Cardiac ventricle fibroblast (primary cell): ENCODE measurements around the gene ZNF428. TPM values are rescaled to one million over a fixed set of nuclear protein-coding genes. Genes with fewer than 3 reads are reported as not detected.

ENCODE experiments used
- total RNA-seq: library from RNA; depleted of rRNA; stranded (reverse); fragments of >200 nt; gene quantifications from 2 replicates; pipeline ENCODE4 v1.2.3, GENCODE V29; 2015

Gene ZNF428, protein sequence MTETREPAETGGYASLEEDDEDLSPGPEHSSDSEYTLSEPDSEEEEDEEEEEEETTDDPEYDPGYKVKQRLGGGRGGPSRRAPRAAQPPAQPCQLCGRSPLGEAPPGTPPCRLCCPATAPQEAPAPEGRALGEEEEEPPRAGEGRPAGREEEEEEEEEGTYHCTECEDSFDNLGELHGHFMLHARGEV
- total RNA-seq = 38.2 and 38.6 TPM in 2 replicates

DNA sequence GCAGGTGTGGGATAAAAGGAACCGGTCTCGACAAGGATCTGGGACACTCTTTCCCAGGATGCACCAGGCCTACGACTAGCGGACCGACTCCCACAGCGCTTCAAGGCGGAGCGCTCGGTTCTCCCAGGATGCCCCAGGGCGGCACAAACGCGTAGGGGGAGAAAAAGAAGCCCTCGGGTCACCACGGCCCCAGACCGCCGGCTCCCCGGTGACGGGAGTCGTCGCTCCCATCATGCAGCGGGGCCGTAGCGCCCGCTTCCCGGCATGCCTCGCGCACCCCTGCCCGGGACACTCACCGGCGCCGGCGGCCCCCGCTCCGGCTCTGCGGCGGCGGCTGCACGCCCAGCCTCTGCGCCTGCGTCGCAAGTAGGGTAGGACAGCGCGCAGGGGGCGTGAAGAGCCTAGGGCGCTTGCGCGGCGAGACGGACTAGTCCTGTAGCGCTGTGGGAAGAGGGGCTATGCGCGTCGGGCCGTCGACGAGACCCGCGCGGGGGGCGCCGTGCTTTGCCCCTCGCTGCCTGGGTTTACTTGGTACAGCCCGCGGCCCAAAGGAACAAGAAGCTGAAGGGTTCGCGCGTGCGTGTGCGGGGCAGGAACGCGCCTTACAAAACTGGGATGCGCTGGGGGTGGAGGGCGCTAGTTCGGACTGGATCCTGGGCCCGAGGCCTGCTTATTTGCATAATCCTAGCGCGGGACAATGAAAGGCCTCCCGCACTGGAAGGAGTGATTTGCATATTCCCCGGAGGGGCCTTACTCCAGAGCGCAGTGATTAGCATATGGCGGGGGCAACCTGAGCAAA lies at the start of gene ZNF428:
TSS of gene ZNF428 (minus strand) at position 368 of the 799 bp plus-strand sequence. CDS start 5,325 bp downstream, outside the sequence.

DNA sequence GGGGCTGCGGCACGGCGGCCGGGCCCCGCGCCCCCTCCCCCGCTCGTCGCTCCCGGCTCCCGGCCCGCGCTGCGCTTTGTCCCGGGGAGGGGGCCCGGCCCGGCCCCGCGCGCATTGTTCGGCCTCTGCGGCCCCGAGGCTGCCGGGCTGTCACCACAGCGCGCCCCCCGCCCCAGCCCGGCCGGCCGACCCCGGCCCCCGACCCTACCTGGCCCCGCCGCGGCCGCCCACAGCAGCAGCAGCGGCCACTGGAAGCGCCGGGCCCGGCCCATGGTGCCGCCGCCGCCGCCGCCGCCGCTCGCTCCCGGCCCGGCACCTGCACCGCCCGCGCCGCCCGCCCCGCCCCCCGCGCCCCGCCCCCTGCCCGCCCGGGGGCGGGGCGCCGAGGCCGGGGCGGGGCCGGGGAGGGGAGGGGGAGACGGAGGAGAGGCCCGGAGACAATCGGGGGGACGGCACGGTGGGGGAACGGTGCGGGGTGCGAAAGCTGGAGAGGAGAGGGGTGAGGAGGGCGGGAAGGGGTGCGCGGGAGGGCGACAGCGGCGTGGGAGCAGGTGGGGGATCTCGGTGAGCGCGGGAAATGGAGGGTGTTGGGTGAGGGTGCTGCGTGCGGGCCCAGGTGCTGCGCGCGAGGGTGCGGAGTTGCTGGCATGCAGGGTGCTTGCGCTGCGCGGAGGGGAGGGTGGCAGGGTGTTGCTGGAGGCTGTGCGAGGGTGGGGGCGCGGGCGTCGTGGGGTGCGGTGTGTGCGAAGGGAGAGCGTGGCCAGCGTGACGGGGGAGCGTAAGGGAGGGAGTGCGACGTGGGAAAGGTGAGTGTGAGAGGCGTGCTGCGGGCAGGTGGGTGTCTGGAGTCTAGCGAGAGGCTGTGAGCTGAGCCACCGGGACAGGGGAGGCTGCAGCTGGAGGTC lies 20.3 kb upstream of the ZNF428 start, which contains the start of gene CADM4:
TSS of gene CADM4 (minus strand) at position 332 of the 905 bp plus-strand sequence. CDS start at position 272, 60 bp downstream.

DNA sequence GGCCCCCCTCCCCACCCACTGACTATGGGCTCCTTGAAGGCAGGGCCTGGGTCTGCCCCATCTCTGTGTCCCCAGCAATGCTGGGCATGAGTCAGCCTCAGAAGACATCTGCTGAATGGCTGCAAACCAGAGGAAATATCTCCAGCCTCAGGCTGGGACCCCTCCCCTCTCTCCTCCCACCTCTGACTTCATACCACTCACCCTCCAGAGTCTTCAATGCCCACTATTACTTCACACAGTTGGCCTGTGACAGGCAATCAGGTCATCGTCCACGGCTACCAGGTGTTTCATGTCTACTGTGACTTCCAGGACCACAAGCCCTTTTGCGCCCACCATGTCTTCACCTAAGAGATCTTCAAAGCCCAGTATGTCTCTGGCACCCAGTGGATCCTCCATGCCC lies 7.6 kb downstream of the ZNF428 start, which contains the start of gene SRRM5:
TSS of gene SRRM5 (plus strand) at position 301 of the 400 bp plus-strand sequence. CDS start at position 335, 34 bp downstream.

DNA sequence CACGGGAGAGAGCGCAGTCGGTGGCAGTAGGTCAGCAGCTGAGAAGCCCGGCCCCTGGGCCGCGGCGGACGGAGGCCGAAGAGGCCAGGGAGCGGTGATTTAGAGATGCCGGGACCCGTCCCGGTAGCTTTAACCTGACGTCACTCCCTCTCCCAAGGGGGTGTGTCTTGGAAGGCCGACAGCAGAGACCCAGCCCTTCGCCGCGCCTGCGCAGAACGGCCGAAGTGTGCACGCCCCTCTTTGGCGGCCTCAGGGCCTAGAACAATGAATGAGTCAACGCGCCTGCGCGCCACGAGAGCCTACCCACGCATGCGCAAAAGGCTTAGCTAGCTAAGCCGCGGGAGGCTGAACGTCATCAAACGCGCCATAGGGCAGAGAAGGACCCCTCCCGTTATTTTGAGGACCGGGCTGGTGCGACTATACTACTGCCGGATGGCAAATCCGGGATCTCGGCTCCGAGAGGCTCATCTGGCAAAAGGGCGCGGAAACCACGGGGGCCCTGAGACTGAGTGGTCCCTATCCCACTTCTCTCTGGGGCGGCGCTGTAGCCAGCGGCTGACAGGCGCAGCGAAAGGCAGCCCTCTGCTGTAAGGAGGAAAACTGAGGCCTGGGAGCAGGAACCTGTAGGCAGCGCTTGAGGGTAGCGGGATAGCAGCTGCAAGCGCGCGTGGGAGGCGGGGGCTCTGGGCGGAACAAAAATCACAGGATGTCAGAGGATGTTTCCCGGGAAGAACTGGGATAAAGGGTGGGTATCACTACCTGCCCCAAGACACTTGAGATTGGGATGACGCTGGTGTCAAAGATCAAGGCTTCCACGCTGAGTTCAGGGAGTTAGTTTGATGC lies 23.2 kb downstream of the ZNF428 start, which contains the start of the genes IRGQ and ZNF576:
TSS of gene IRGQ (minus strand) at position 136 of the 843 bp plus-strand sequence. CDS start 796 bp downstream, outside the sequence.
TSS of gene ZNF576 (plus strand) at position 597 of the 843 bp plus-strand sequence. CDS start 514 bp downstream, outside the sequence.

DNA sequence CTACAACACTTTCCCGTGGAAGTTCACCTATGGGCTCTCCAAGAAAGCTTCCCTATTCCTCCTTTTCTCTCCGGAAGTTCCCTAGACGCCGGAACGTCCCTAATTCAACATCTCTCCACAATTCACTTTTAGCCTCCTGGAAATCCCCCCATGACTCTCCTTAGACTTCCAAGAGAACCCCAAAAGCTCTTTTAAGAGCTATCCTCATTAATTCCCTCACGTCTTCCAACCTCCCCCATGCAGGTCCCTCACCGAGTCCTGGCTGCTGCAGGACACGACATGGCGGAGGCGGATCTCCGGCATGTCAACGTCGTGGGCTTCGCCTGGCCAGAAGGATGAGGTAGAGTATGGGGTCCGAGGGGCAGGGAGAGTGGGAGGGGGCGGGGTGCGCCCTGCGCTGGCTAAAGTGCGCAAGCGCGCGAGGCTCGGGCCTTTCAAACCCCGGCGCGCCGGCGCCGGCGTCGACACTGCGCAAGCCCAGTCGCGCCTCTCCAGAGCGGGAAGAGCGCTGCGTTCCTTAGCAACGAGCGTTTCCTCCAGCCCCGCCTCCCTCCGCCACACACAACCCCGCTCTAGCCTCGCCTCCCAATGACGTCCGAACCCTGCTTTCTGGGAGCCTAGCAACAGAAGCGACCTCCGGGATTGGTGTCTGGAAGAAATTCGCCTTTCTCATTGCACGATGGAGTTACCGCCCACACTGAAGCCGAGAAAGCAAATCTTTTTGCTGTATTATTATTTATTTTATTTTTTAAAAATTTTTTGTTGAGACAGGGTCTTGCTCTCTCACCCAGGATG lies 44.1 kb downstream of the ZNF428 start, which contains the start of the genes PINLYP and XRCC1:
TSS of gene PINLYP (plus strand) at position 646 of the 795 bp plus-strand sequence. CDS start 1,391 bp downstream, outside the sequence.
TSS of gene XRCC1 (minus strand) at position 372 of the 795 bp plus-strand sequence. CDS start at position 303, 69 bp downstream.

Other genes starting within 250 kb of the ZNF428 start
- not detected in 2 replicates for gene TEX101, start 204.7 kb downstream of the ZNF428 start, total RNA-seq
- gene LYPD3, start 154.0 kb downstream of the ZNF428 start, total RNA-seq = 0.44 and 0.75 TPM in 2 replicates
- gene PHLDB3, start 114.9 kb downstream of the ZNF428 start, total RNA-seq = 5.9 and 14.7 TPM in 2 replicates
- 30.5 and 39.4 TPM in 2 replicates for gene ETHE1, start 92.4 kb downstream of the ZNF428 start, total RNA-seq
- gene ZNF575, start 86.4 kb downstream of the ZNF428 start, total RNA-seq = 0.15 and 0.25 TPM in 2 replicates
- gene XRCC1, start 44.1 kb downstream of the ZNF428 start, total RNA-seq = 17.7 and 23.3 TPM in 2 replicates
- gene PINLYP, start 43.8 kb downstream of the ZNF428 start, total RNA-seq = 1.4 and 1.9 TPM in 2 replicates
- gene IRGQ, start 23.5 kb downstream of the ZNF428 start, total RNA-seq = 10.7 and 36.8 TPM in 2 replicates
- gene ZNF576, start 23.0 kb downstream of the ZNF428 start, total RNA-seq = 7.0 and 12.8 TPM in 2 replicates
- 0.06 TPM in 1 of 2 replicates, not detected in the other for gene SRRM5, start 7.5 kb downstream of the ZNF428 start, total RNA-seq
- gene CADM4, start 20.2 kb upstream of the ZNF428 start, total RNA-seq = 0.81 and 1.2 TPM in 2 replicates
- 36.4 and 50.4 TPM in 2 replicates for gene PLAUR, start 50.5 kb upstream of the ZNF428 start, total RNA-seq
- not detected in 2 replicates for gene IRGC, start 96.4 kb upstream of the ZNF428 start, total RNA-seq
- 12.7 and 15.5 TPM in 2 replicates for gene SMG9, start 135.3 kb upstream of the ZNF428 start, total RNA-seq
- gene KCNN4, start 161.3 kb upstream of the ZNF428 start, total RNA-seq = not detected in 2 replicates
- gene LYPD5, start 182.8 kb upstream of the ZNF428 start, total RNA-seq = 1.00 and 1.5 TPM in 2 replicates
- 3.2 and 5.5 TPM in 2 replicates for gene ZNF283, start 207.7 kb upstream of the ZNF428 start, total RNA-seq